Kidney (tissue), 14 donors: ENCODE measurements around the gene DLG2. TPM values are rescaled to one million over a fixed set of nuclear protein-coding genes. Genes with fewer than 3 reads are reported as not detected.
"Not testable (repeated sequence)": the region's sequence is repeated elsewhere in the genome, so short reads cannot be mapped to it uniquely, and the experiment has no call there.

Source experiments
- DNase-seq, 5 donors: peaks; one replicate each; pipeline ENCODE4 v3.0.0-alpha.2; 2013 to 2020
- FAIRE-seq: peaks from 2 replicates; lab custom pipeline; 2012; peaks lifted over from hg19 to GRCh38; lab: Jason Lieb, UNC
- H3K27ac ChIP-seq, 2 donors: one replicate each; pipeline ENCODE4 v1.7.0; 2013; ENCODE audit warnings: low read depth in 2 of 2, low read length in 2 of 2, inconsistent platforms in 1 of 2
- H3K27me3 ChIP-seq: one replicate; pipeline ENCODE4 v1.7.1; 2013; ENCODE audit warnings: low read length, inconsistent platforms; ENCODE audit not compliant: control insufficient read depth, insufficient read depth
- H3K36me3 ChIP-seq, 3 donors: one replicate each; pipeline versions ENCODE4 v1.7.0 to v1.7.1; 2013; ENCODE audit warnings: low read length in 3 of 3, control low read depth in 1 of 3, inconsistent platforms in 1 of 3; ENCODE audit not compliant: insufficient read depth in 3 of 3, control insufficient read depth in 2 of 3
- H3K4me1 ChIP-seq, 3 donors: one replicate each; pipeline versions ENCODE4 v1.7.0 to v1.7.1; 2013; ENCODE audit warnings: low read length in 3 of 3, inconsistent platforms in 1 of 3, low read depth in 1 of 3; ENCODE audit not compliant: control insufficient read depth in 2 of 3, insufficient read depth in 2 of 3
- H3K4me3 ChIP-seq, 3 donors: one replicate each; pipeline versions ENCODE4 v1.7.0 to v1.8.1; 2013; ENCODE audit warnings: low read length in 3 of 3, control low read depth in 1 of 3, inconsistent platforms in 1 of 3
- H3K9ac ChIP-seq, 3 donors: one replicate each; pipeline versions ENCODE4 v1.7.0 to v1.7.1; 2013; ENCODE audit warnings: low read length in 3 of 3, control low read depth in 1 of 3, inconsistent platforms in 1 of 3
- H3K9me3 ChIP-seq, 3 donors: one replicate each; pipeline versions ENCODE4 v1.7.0 to v1.7.1; 2013; ENCODE audit warnings: low read length in 3 of 3, control low read depth in 1 of 3, inconsistent platforms in 1 of 3; ENCODE audit not compliant: control insufficient read depth in 2 of 3, insufficient read depth in 1 of 3
- intact Hi-C: fragments of 100-400 bp; cut with DNase I; formaldehyde crosslinking; loops from one replicate; pipeline ENCODE4 v1.11.1; 2022
- polyA plus RNA-seq: library from polyadenylated mRNA; stranded (reverse); fragments of 350-450 nt; fragmentation: Illumina TruSeq; extraction: RNeasy Lipid Tissue Mini Kit (QIAGEN cat#74804); gene quantifications from one replicate; pipeline ENCODE4 v1.2.3, GENCODE V29; 2014; ENCODE audit warnings: low read depth, low replicate concordance; ENCODE audit not compliant: insufficient read depth
- total RNA-seq: library from RNA; stranded (reverse); fragmentation: NEBNext Ultra II Directional; extraction: Animal tissue kit (Norgen Biotek cat#: 25700); gene quantifications from one replicate; pipeline ENCODE4 v1.2.1, GENCODE V29; 2021
- TF ChIP-seq, protein P1 (sequence below): IDR thresholded peaks from 3 replicates; pipeline ENCODE4 v1.5.1; 2012; ENCODE audit warnings: mild to moderate bottlenecking, moderate library complexity, borderline replicate concordance; ENCODE audit not compliant: insufficient read depth; ENCODE audit errors: extremely low read depth
- donor health status: control.
- donor health status: control.
- donor health status: control.
- donor health status: control.
- donor health status: control.
- donor health status: DM: yes; HTN: yes; CAD: no.
- donor health status: Normal renal cell carcinoma (clear cell type).

Gene DLG2
- total and polyA plus RNA-seq, 2 donors from 2014 or later, result 2.9 to 7.2 TPM

DNA sequence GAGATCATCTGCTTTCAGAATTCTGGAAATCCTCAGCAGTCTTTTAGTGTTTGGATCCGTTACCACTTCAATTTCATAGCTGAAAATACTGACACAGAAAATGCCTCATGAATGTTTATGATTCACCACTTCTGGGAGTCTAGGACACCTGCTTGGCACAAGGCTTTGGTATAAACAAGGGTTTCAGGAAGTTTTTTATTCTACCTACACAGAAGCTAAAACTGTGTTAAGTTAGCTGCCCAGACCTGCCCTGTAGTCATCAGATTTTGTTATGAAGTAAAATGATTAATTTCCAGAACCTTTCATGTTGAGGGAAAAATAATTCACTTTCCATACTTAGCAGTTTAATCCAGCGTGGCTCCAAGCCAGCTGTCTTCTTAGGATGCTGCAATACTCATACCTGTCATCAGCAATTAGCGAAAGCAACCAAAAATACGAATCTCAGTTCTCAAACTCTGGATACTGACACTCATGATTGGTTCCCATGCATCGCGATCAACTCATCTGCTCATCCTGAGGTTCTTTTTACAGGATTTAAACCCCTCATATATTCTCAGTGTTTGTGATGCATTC, 1882.4 kb downstream of the DLG2 start:
- Histone ChIP-seq H3K9ac (no peak overlapping the region), H3K9me3 (peaks cover 0 to 7% (median 0%) of the 10 kb centered on the region in 3 donors), H3K27me3 (no peaks in the 10 kb centered on the region), H3K4me3 (no peak overlapping the region), H3K27ac (no peak overlapping the region), H3K4me1 (no peaks in the 10 kb centered on the region), H3K36me3 (no peaks in the 10 kb centered on the region)
- TF ChIP-seq, protein P1, sequence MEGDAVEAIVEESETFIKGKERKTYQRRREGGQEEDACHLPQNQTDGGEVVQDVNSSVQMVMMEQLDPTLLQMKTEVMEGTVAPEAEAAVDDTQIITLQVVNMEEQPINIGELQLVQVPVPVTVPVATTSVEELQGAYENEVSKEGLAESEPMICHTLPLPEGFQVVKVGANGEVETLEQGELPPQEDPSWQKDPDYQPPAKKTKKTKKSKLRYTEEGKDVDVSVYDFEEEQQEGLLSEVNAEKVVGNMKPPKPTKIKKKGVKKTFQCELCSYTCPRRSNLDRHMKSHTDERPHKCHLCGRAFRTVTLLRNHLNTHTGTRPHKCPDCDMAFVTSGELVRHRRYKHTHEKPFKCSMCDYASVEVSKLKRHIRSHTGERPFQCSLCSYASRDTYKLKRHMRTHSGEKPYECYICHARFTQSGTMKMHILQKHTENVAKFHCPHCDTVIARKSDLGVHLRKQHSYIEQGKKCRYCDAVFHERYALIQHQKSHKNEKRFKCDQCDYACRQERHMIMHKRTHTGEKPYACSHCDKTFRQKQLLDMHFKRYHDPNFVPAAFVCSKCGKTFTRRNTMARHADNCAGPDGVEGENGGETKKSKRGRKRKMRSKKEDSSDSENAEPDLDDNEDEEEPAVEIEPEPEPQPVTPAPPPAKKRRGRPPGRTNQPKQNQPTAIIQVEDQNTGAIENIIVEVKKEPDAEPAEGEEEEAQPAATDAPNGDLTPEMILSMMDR, result no peak
- FAIRE-seq (no peak), DNase-seq (no peak)
- intact Hi-C loops, result no loop called here

DNA sequence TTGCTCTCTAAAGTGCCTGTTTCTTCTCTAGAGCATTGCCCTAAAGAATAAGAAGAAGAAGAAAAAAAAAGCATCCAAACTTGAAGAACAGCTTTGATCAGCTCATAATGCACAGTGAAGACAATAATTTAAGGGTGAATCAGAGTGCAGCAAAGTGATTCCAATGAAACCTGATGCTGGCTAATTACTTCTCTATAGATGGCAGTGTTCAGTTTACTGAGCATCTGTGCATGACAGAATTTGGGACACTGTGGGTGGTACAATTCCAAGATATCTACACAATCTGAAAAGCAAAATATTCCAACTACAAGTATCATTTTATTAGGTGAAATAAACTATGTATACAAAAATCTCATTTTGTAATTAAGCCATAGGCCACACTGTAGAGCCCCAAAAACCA, 1890.5 kb downstream of the DLG2 start:
- Histone ChIP-seq H3K4me1 (no peaks in the 10 kb centered on the region), H3K27me3 (no peaks in the 10 kb centered on the region), H3K4me3 (no peak overlapping the region), H3K36me3 (no peaks in the 10 kb centered on the region), H3K9me3 (no peaks in the 10 kb centered on the region), H3K9ac (no peak overlapping the region), H3K27ac (no peak overlapping the region)
- intact Hi-C loops, result no loop called here
- DNase-seq (no peak), FAIRE-seq (no peak)
- TF ChIP-seq, protein P1, result no peak

DNA sequence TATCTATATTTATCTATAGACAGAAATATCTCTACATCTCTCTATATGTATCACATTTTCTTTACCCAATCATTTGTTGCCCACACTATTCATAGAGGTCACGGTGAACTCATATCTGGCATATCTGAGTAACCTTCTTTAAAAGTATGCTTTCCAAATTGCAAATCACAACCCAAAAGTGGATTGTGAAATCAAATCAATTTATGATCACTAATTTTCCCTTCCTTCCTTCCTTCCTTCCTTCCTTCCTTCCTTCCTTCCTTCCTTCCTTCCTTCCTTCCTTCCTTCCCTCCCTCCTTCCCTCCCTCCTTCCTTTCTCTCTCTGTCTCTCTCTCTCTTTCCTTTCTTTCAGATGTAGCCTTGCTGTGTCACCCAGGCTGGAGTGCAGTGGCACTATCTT, 1893.0 kb downstream of the DLG2 start:
- no peaks in the 10 kb centered on the region for H3K27me3 ChIP-seq
- DNase-seq, result no peak
- H3K9me3 ChIP-seq, result no peaks in the 10 kb centered on the region
- no peaks in the 10 kb centered on the region for H3K36me3 ChIP-seq
- intact Hi-C loops, result no loop called here
- H3K4me3 ChIP-seq, result no peak overlapping the region
- H3K9ac ChIP-seq, result no peak overlapping the region
- no peaks in the 10 kb centered on the region for H3K4me1 ChIP-seq
- no peak overlapping the region for H3K27ac ChIP-seq
- TF ChIP-seq, protein P1, result no peak
- FAIRE-seq, result no peak

DNA sequence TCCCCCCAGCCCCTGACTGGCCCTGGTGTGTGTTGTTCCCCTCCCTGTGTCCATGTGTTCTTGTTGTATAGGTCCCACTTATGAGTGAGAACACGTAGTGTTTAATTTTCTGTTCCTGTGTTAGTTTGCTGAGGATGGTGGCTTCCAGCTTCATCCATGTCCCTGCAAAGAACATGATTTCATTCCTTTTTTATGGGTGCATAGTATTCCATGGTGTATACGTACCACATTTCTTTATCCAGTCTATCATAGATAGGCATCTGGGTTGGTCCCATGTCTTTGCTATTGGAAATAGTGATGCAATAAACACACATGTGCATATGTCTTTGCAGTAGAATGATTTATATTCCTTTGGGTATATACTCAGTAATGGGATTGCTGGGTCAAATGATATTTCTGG, 1895.9 kb downstream of the DLG2 start:
- DNase-seq, intact Hi-C loops, FAIRE-seq, H3K4me1 ChIP-seq, H3K9me3 ChIP-seq, H3K4me3 ChIP-seq, H3K27ac ChIP-seq, H3K9ac ChIP-seq, H3K27me3 ChIP-seq, H3K36me3 ChIP-seq: not testable (repeated sequence)
